GM15510 (cell line): ENCODE data around the gene CELA2A.

Experiments
- POLR2A ChIP-seq: IDR thresholded peaks from 3 replicates; pipeline ENCODE4 v1.6.1; 2011; ENCODE audit warnings: borderline replicate concordance; ENCODE audit not compliant: insufficient read length; ENCODE audit errors: extremely low read depth

CELA2A gene

GRCh38 chr1:15477646-15478212, 21.2 kb downstream of the CELA2A start:
- no peak for TF ChIP-seq POLR2A

- no peak for TF ChIP-seq POLR2A
These were observed 23.3 kb downstream of the CELA2A start for GRCh38 chr1:15479654-15480347.

- TF ChIP-seq POLR2A, result no peak
These were observed 27.4 kb downstream of the CELA2A start for GRCh38 chr1:15483971-15484370.

GRCh38 chr1:15485636-15486035, 29.1 kb downstream of the CELA2A start:
- TF ChIP-seq POLR2A, result no peak

GRCh38 chr1:15488371-15488770, 31.8 kb downstream of the CELA2A start:
- no peak for TF ChIP-seq POLR2A

GRCh38 chr1:15489052-15489736, 32.7 kb downstream of the CELA2A start:
- no peak for TF ChIP-seq POLR2A

- no peak for TF ChIP-seq POLR2A
These were observed 36.1 kb downstream of the CELA2A start for GRCh38 chr1:15492596-15492995.

GRCh38 chr1:15493869-15494390, 37.4 kb downstream of the CELA2A start:
- TF ChIP-seq POLR2A, result no peak

GRCh38 chr1:15500184-15501178, 43.9 kb downstream of the CELA2A start:
- no peak for TF ChIP-seq POLR2A

- no peak for TF ChIP-seq POLR2A
These were observed 44.9 kb downstream of the CELA2A start for GRCh38 chr1:15501208-15502032.

- no peak for TF ChIP-seq POLR2A
These were observed 47.9 kb downstream of the CELA2A start for GRCh38 chr1:15504436-15504835.

- no peak for TF ChIP-seq POLR2A
These were observed 50.3 kb downstream of the CELA2A start for GRCh38 chr1:15506831-15507230.

- TF ChIP-seq POLR2A, result no peak
These were observed 50.7 kb downstream of the CELA2A start for GRCh38 chr1:15507278-15507677.
